ENCODE measurements around the gene SERHL2.

SERHL2 gene

GRCh38 chr22:42586381-42586780 lies 32.6 kb downstream of the SERHL2 start:
- no peak overlapping the region for H3K4me3 ChIP-seq (replicated peaks; ENCODE audit: low read depth, low read length)
- TF ChIP-seq CTCF (IDR thresholded peaks at IDR 0.05; ENCODE audit: low read length, missing control alignments) = no peak
- DNase-seq (ENCODE audit: low read depth) = no peak

GRCh38 chr22:42587588-42588175 lies 33.9 kb downstream of the SERHL2 start:
- no peak overlapping the region for H3K4me3 ChIP-seq (replicated peaks; ENCODE audit: low read depth, low read length)
- no peak for TF ChIP-seq CTCF (IDR thresholded peaks at IDR 0.05; ENCODE audit: low read length, missing control alignments)
- no peak for DNase-seq (ENCODE audit: low read depth)

GRCh38 chr22:42591987-42592386 lies 38.2 kb downstream of the SERHL2 start:
- H3K4me3 ChIP-seq (replicated peaks; ENCODE audit: low read depth, low read length) = no peak overlapping the region
- DNase-seq (ENCODE audit: low read depth) = no peak
- no peak for TF ChIP-seq CTCF (IDR thresholded peaks at IDR 0.05; ENCODE audit: low read length, missing control alignments)

GRCh38 chr22:42595434-42595833 lies 41.7 kb downstream of the SERHL2 start:
- no peak for TF ChIP-seq CTCF (IDR thresholded peaks at IDR 0.05; ENCODE audit: low read length, missing control alignments)
- peak; percentile 36 for DNase-seq (ENCODE audit: low read depth)
- H3K4me3 ChIP-seq (replicated peaks; ENCODE audit: low read depth, low read length) = no peak overlapping the region

GRCh38 chr22:42596336-42596735 lies 42.6 kb downstream of the SERHL2 start:
- DNase-seq (ENCODE audit: low read depth) = peak; percentile 36
- no peak for TF ChIP-seq CTCF (IDR thresholded peaks at IDR 0.05; ENCODE audit: low read length, missing control alignments)
- H3K4me3 ChIP-seq (replicated peaks; ENCODE audit: low read depth, low read length) = no peak overlapping the region

GRCh38 chr22:42596863-42597530 lies 43.2 kb downstream of the SERHL2 start:
- no peak for TF ChIP-seq CTCF (IDR thresholded peaks at IDR 0.05; ENCODE audit: low read length, missing control alignments)
- H3K4me3 ChIP-seq (replicated peaks; ENCODE audit: low read depth, low read length) = no peak overlapping the region
- no peak for DNase-seq (ENCODE audit: low read depth)

Measured in fibroblast of pulmonary artery (primary cell).